Skin of body (tissue), 2 donors: ENCODE results near the gene GPX6. TPM values are rescaled to one million over a fixed set of nuclear protein-coding genes. Genes with fewer than 3 reads are reported as not detected.
"Not testable (repeated sequence)": the region's sequence is repeated elsewhere in the genome, so short reads cannot be mapped to it uniquely, and the experiment has no call there.

Experiments used
- DNase-seq: peaks from one replicate; lab custom pipeline; 2025; lab: John Stamatoyannopoulos, UW
- total RNA-seq: library from RNA; depleted of rRNA; stranded (reverse); fragments of >200 nt; gene quantifications from one replicate; pipeline ENCODE4 v1.2.3, GENCODE V29; 2014

Gene GPX6
- total RNA-seq, 1 donor from 2014 or later: not detected

DNA sequence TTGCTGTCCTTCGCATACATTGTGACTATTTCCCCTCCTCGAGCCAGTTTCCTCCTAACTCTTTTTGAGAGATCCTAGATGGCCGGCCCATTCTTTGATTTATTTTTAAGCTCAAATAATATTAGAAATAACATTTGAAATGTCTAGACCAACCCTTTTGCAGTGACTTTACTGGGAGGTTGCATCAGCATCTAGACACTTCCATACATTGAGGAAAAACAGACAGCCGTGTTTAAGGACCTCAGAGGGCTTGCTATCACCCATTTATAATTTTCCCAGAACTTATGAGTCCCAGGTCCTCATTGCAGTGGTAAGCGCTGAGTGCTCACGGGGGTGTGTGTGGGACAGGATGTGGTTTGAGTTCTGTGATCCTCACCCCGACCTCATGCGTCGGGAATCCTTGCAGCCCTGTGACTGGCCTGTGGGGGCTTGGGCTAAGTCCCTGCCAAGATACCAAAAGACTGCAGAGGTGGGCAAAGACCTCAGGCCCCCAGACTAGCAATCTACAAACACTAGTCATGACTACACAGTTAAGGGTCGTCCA is 10.0 kb upstream of the GPX6 start, which contains the start of gene GPX5:
Gene GPX5, plus strand, starts transcription at position 386 of the 544 bp plus-strand sequence. Its CDS starts 133 bp downstream, at position 519.
- no peak for DNase-seq

- DNase-seq: no peak
Measured at GRCh38 chr6:28523241-28523622, 7.6 kb upstream of the GPX6 start.

- no peak for DNase-seq
Measured at GRCh38 chr6:28522594-28523240, 7.1 kb upstream of the GPX6 start.

DNA sequence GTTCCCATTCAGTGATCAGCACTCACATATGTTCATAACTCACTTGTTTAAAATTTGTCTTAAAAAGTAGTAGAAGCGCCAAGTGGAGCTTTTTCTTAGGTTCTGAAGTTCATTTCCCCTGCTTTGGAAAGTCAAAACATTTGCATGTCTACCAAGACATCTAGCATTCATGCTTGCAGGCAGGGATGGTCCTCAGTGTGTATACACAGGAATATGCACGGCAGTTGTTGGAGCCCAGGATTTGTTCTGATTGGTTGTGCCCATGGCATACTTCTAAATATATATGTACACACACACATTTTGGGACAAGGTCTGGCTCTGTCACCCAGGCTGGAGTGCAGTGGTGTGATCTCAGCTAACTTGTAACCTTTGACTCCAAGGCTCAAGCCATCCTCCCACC is 2.4 kb upstream of the GPX6 start:
- no peak for DNase-seq

DNA sequence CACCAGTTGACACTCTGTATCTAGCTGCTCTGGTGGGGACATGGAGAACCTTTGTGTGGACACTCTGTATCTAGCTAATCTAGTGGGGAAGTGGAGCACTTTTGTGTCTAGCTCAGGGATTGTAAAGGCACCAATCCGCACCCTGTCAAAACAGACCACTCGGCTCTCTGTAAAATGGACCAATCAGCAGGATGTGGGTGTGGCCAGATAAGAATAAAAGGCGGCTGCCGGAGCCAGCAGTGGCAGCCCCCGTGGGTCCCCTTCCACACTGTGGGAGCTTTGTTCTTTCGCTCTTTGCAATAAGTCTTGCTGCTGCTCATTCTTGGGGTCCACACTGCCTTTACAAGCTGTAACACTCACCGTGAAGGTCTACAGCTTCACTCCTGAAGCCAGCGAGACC is 3.2 kb downstream of the GPX6 start:
- DNase-seq: not testable (repeated sequence)

DNA sequence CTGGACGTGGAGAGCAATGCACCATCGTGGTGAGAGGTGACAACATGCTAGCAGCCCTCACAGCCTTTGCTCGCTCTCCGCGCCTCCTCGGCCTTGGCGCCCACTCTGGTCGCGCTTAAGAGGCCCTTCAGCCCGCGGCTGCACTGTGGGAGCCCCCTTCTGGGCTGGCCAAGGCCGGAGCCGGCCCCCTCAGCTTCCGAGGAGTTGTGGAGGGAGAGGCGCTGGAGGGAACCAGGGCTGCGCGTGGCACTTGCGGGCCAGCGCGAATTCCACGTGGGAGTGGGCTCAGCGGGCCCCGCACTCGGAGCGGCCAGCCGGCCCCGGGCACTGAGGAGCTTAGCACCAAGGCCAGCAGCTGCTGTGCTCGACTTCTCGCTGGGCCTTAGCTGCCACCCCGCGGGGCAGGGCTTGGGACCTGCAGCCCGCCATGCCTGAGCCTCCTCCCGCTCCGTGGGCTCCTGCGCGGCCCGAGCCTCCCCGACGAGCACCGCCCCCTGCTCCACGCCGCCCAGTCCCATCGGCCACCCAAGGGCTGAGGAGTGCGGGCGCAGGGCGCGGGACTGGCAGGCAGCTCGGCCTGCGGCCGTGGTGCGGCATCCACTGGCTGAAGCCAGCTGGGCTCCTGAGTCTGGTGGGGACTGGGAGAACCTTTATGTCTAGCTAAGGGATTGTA is 3.8 kb downstream of the GPX6 start:
- no peak for DNase-seq

- no peak for DNase-seq
Measured at GRCh38 chr6:28506807-28507475, 8.7 kb downstream of the GPX6 start.

- DNase-seq: no peak
Measured at GRCh38 chr6:28505733-28506132, 9.9 kb downstream of the GPX6 start.

DNA sequence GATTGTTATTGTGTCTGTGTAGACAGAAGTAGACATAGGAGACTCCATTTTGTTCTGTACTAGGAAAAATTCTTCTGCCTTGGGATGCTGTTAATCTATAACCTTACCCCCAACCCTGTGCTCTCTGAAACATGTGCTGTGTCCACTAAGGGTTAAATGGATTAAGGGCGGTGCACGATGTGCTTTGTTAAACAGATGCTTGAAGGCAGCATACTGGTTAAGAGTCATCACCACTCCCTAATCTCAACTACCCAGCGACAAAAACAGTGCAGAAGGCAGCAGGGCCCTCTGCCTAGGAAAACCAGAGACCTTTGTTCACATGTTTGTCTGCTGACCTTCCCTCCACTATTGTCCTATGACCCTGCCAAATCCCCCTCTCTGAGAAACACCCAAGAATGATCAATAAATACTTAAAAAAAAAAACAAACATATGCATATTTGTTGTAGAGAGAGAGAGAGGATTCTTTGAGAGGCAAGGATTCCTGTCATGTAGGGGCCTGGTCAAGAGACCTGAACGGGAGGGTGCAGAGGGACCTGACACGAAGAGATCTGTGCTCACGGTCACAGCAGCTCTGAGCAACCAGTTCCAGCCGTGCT is 12.8 kb downstream of the GPX6 start:
- DNase-seq: not testable (repeated sequence)

DNA sequence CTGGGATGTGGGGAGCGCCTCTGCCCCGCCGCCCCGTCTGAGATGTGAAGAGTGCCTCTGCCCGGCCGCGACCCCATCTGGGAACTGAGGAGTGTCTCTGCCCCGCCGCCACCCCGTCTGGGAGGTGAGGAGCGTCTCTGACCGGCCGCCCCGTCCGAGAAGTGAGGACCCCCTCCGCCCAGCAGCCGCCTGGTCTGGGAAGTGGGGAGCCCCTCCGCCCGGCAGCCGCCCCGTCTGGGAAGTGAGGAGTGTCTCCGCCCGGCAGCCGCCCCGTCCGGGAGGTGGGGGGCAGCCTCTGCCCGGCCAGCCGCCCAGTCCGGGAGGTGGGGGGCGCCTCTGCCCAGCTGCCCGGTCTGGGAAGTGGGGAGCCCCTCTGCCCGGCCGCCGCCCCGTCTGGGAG is 13.5 kb downstream of the GPX6 start:
- DNase-seq: not testable (repeated sequence)

DNA sequence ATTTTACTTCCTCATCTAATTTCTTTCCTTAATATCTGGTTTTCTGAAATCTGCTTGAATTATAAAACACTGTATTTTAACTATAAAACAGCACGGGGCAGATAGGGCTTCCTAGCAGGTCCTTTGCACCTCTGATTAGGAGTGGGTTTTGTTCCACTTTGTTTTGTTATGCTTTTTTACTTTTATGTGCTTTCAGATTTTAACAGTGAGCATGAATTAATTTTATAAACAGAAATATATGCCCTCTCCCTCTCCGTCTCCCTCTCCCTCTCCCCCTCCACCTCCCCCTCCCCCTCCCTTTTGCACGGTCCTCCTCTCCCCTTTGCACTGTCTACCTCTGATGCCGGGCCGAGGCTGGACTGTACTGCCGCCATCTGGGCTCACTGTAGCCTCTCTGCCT is 14.3 kb downstream of the GPX6 start:
- no peak for DNase-seq

DNA sequence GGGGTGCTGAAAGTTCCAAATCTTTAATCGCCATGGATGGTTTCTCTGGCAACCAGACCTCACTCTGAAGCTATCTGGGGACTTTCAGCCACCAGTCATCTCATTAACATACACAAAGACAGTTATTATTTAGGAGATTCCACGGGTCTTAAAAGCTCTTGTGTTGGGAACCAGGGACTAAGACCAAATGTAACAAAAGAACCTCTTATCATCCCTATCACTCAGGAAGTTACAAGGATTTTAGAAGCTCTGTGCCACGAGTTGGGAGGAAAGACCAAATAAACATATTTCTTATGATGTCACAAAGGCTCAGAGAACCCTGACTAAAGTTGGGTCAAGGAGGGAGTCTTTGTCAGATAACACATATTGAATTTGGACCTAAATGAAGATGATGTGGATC is 17.7 kb downstream of the GPX6 start:
- DNase-seq: no peak

DNA sequence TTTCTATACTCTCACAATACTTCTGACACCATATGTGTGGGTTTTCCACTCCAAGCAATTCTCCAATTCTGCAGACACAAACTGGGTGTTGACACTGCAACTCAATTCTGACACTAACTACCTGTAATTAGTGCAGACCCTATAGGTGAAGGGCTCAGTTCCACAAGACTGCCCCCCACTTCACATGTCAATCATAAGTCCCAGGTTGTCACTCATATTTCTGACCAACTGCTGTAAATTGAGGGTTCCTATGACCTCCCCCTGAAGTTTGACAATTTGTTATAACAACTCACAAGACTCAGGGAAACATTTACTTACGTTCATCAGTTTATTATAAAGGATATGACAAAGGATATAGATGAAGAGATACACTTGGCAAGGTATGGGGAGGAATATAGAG is 18.3 kb downstream of the GPX6 start:
- DNase-seq: no peak

DNA sequence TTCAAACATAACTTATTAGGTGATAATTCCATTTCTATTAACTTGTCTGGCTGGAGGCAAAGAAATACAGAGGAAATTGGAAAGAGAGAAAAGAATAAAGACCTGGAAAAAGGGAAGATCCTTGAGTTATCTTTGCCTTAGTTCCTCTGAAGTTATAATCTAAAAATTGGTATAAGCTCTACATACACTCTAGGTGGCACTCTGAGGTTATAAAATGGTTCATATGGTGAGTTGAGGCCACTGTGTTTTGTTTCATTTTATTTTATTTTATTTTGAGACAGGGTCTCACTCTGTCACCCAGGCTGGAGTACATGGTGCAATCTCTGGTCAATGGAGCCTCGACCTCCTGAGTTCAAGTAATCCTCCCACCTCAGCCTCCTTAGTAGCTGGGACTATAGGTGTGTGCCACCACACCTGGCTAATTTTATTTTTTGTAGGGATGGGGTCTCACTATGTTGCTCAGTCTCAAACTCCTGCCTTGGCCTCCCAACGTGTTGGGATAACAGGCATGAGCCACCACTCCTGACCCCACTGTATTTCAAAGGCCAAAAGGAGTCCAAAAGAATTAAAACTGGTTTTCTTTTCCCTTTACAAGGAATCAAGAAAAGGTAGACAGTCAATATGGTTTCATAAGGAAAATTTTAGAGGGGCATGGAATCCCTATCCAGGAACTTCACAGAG is 19.4 kb downstream of the GPX6 start:
- DNase-seq: no peak

- DNase-seq: no peak
Measured at GRCh38 chr6:28491984-28492317, 23.6 kb downstream of the GPX6 start.

DNA sequence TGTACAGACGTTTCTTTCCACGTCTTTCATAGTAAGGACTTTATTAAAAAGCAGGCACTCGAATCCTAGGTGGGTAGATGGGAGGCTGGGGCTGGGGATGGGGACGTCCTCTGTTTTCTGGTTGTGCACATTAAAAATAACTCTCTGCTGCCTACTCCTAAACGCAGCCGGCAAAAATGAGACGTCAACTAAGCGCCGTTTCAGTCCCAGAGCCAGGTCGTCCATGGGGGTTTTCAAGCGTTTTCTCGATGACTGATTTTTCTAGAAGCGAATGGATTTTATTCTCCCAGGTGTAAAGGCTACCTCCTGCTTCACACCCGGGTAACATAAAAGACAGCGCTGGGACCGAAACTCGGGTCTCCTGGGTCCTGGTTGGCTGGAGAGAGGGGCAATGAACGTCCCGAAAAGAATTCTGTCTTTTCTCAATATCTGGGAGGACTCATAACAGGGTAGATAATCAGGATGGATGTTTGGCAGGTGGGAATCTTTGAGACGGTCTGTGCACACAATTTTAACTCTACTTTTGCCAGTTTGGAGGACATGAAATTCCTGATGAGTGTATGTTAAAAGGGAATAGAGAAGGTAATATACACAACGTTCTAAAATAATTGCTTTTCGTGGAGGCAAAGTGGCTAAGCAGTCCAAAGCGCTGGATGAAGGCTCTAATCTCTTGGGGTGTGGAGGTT is 25.2 kb downstream of the GPX6 start:
- DNase-seq: no peak

DNA sequence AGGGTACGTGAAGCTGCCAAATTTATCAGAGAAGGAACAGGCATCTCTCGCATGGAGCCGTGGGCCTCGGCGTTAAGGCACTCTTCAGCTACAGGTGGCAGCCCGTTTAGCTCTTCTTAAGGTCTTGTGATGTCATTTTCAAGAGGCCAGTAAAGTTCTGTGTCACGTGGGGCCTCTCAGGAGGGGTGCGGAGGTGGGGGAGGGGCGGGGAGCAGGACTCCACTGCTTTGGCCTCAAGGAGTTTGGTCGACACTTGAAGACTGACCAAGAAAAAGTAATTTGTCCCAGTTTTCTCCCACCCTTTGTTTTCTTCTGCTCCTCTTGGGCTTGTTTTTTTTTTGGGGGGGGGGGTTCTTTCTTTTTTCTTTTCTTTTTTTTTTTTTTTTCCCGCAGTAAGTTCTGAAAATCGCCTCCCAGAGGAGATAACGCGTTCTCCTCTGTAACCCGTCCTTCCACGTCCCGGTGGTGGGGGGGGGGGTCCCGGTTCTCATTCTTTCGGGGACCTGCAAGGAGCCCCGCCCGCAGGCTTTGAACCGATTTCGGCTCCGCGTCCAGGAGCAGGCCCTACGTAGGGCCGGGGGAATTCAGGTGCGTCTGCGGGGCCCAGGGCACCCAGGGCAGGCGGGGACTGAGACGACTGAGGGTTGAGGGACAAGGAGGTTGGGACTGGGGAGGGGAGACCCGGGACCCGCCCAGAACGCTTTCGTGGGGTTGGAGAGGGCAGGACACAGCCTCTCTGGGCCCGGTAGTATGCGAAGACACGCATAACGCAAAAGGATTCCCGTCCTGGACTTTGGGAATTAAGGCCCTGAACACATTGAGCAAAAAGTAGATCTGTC is 26.0 kb downstream of the GPX6 start:
- peak; percentile 48 for DNase-seq

- peak; percentile 25 for DNase-seq
Measured at GRCh38 chr6:28488916-28489365, 26.7 kb downstream of the GPX6 start.

DNA sequence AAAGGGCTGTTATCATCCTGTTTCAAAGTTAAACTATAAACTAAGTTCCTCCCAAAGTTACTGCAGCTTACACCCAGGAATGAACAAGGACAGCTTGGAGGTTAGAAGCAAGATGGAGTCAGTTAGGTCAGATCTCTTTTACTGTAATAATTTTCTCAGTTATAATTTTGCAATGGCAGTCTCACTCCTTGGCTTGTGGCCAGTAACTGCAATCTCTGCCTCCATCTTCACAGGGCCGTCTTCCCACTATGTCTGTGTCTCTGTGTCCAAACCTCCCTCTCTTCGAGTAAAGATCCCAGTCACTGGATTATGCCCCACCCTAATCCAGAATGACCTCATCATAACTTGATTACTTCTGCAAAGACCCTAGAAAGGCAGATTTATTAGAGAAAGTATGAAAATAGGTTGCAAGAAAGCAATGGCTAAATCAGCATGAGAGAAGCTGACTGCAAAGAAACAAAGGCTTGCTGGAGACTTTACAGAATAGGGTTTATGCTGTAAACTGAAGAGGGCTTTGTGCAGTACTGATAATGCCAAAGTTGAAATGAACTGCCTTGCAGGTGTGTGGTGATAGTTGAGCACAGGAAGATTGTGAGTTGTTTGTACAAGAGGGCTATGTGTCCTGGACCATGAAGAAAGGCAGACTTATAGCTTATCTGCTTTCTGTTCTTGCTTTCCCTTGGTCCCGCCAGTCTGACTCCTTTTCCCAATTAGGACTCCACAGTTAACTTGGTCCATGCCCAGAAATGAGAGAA is 28.4 kb downstream of the GPX6 start:
- DNase-seq: no peak
